Measurements from ENCODE around the gene C2CD4C.

GRCh38 chr19:407511-408440 lies 1.2 kb downstream of the C2CD4C start:
- TF ChIP-seq CTCF (IDR thresholded peaks at IDR 0.05) (no peak), POLR2A (IDR thresholded peaks at IDR 0.05) (no peak)
